Activated T-helper 1 cell treated with anti-CD3 and anti-CD28 coated beads, Interleukin-2, amount 50 U/mL, for 16 hours (primary cell): ENCODE data around the gene FAM204A.

ENCODE experiments used
- DNase-seq, 2 donors: peaks; one replicate each; pipeline ENCODE4 v3.0.0-alpha.2; 2020; ENCODE audit warnings: low read depth in 1 of 2, low spot score in 1 of 2

FAM204A gene

GRCh38 chr10:118286051-118286838, 55.9 kb downstream of the FAM204A start:
- no peak for DNase-seq

- DNase-seq, result no peak
Observed at GRCh38 chr10:118282670-118283069, 59.5 kb downstream of the FAM204A start.

- no peak for DNase-seq
Observed at GRCh38 chr10:118278649-118279048, 63.5 kb downstream of the FAM204A start.

GRCh38 chr10:118277871-118278270, 64.3 kb downstream of the FAM204A start:
- no peak for DNase-seq

- no peak for DNase-seq
Observed at GRCh38 chr10:118276727-118277126, 65.4 kb downstream of the FAM204A start.

- no peak for DNase-seq
Observed at GRCh38 chr10:118276204-118276603, 65.9 kb downstream of the FAM204A start.

GRCh38 chr10:118273662-118274061, 68.5 kb downstream of the FAM204A start:
- no peak for DNase-seq

- no peak for DNase-seq
Observed at GRCh38 chr10:118272767-118273166, 69.4 kb downstream of the FAM204A start.

- no peak for DNase-seq
Observed at GRCh38 chr10:118272149-118272721, 69.9 kb downstream of the FAM204A start.

GRCh38 chr10:118271671-118272070, 70.5 kb downstream of the FAM204A start:
- DNase-seq, result no peak

GRCh38 chr10:118266098-118266748, 75.9 kb downstream of the FAM204A start:
- no peak for DNase-seq

- DNase-seq, result no peak
Observed at GRCh38 chr10:118264838-118265470, 77.2 kb downstream of the FAM204A start.

GRCh38 chr10:118264252-118264651, 77.9 kb downstream of the FAM204A start:
- DNase-seq, result no peak

- no peak for DNase-seq
Observed at GRCh38 chr10:118262538-118262937, 79.6 kb downstream of the FAM204A start.

- no peak for DNase-seq
Observed at GRCh38 chr10:118259288-118259906, 82.7 kb downstream of the FAM204A start.

- no peak for DNase-seq
Observed at GRCh38 chr10:118258285-118258684, 83.8 kb downstream of the FAM204A start.

- no peak for DNase-seq
Observed at GRCh38 chr10:118256825-118257570, 85.1 kb downstream of the FAM204A start.

- DNase-seq, result no peak
Observed at GRCh38 chr10:118256209-118256608, 85.9 kb downstream of the FAM204A start.

GRCh38 chr10:118255355-118255754, 86.8 kb downstream of the FAM204A start:
- DNase-seq, result no peak

- DNase-seq, result no peak
Observed at GRCh38 chr10:118254654-118255053, 87.5 kb downstream of the FAM204A start.

- no peak for DNase-seq
Observed at GRCh38 chr10:118253397-118253796, 88.7 kb downstream of the FAM204A start.
